ENCODE results near the gene AFF2. TPM values are rescaled to one million over a fixed set of nuclear protein-coding genes. Genes with fewer than 3 reads are reported as not detected.

The AFF2 gene
- total and polyA plus RNA-seq, 4 donors: 1.2 to 13.0 (median 3.9) TPM

DNA sequence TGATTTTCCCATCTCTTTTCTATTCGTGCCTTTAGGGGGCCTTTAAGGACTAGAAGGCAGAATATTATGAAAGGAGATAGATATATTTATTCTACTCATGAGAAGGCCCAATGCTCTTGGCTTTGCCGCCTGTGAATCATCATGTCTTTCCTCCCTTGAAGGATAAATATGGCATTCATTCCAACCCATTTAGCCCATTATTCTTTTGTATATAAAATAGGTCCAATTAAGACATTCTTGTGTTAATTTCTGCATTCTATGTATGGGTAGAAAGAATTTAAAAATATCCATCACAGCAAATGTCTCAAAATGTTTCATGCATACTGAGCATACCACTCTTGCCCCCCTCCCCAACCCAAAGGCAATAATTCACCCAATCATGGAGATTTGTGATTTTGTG lies 115.1 kb downstream of the AFF2 start:
- no peak for ATAC-seq (ENCODE audit: insufficient read depth, low FRiP score)
- Histone ChIP-seq H3K27me3 (ENCODE audit: control insufficient read depth in 3 of 3, insufficient read depth in 3 of 3, low read length in 2 of 3) (no peaks in the 10 kb centered on the region), H3K4me1 (ENCODE audit: control insufficient read depth in 5 of 5, insufficient read depth in 5 of 5, low read length in 5 of 5) (no peaks in the 10 kb centered on the region), H3K27ac (ENCODE audit: low read depth in 1 of 2, low read length in 1 of 2) (no peak overlapping the region), H3K9me3 (ENCODE audit: control insufficient read depth in 4 of 4, insufficient read depth in 3 of 4, low read length in 3 of 4) (no peaks in the 10 kb centered on the region), H3K4me3 (no peak overlapping the region), H3K36me3 (ENCODE audit: control insufficient read depth in 4 of 4, insufficient read depth in 4 of 4, low read length in 4 of 4) (no peaks in the 10 kb centered on the region), H3K9ac (ENCODE audit: insufficient read depth in 1 of 2, low read length in 2 of 2) (no peak overlapping the region)
- 73 to 94% methylated on average over 2 of the region's 2 CpGs for WGBS, 2 donors
- TF ChIP-seq, protein P1, sequence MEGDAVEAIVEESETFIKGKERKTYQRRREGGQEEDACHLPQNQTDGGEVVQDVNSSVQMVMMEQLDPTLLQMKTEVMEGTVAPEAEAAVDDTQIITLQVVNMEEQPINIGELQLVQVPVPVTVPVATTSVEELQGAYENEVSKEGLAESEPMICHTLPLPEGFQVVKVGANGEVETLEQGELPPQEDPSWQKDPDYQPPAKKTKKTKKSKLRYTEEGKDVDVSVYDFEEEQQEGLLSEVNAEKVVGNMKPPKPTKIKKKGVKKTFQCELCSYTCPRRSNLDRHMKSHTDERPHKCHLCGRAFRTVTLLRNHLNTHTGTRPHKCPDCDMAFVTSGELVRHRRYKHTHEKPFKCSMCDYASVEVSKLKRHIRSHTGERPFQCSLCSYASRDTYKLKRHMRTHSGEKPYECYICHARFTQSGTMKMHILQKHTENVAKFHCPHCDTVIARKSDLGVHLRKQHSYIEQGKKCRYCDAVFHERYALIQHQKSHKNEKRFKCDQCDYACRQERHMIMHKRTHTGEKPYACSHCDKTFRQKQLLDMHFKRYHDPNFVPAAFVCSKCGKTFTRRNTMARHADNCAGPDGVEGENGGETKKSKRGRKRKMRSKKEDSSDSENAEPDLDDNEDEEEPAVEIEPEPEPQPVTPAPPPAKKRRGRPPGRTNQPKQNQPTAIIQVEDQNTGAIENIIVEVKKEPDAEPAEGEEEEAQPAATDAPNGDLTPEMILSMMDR (IDR thresholded peaks at IDR 0.05; ENCODE audit: control extremely low read depth, extremely low read depth): no peak
- no peak for DNase-seq

DNA sequence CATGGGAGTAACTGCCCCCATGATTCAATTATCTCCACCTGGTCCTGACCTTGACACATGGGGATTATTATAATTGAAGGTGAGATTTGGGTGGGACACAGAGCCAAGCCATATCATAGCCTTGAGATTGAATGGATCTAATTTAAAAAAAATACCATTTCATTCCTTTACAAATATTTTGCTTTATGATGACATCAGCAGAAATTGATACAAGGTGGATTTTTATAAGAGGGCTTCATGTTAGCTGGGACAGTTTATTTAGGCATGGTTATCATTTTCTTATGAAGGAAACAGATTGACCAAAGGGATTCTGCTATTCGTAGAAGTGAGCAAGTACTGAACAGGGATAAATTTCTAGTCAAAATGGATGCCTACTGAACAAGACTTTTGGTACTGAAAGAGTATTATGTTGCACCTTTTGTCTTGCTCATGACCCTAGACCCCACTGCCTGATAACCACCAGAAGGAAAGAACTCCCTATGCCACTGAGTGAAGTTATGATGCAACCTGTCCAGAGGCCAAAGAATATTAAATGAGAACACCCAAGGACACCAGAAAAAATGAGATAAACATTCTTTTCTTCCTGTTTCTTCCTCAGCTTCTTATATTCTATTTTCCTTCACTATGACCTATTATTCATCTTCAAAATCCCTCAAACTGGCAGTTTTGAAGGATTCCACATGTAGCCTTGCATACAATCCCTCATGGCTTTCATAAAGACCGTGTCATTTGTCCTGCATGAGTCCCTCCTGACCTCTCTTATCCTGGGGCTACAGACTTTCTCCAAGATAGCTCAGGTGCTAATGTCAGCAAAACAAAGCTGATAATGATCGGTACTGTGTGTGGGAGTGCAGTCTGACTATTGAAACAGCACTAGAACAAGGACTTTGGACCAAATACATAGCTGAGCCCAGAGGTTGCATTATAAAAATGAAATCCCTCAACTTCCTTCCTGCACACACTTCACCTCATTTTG lies 118.3 kb downstream of the AFF2 start:
- Histone ChIP-seq H3K4me1 (ENCODE audit: control insufficient read depth in 5 of 5, insufficient read depth in 5 of 5, low read length in 5 of 5) (no peaks in the 10 kb centered on the region), H3K9ac (ENCODE audit: insufficient read depth in 1 of 2, low read length in 2 of 2) (no peak overlapping the region), H3K4me3 (no peak overlapping the region), H3K9me3 (ENCODE audit: control insufficient read depth in 4 of 4, insufficient read depth in 3 of 4, low read length in 3 of 4) (no peaks in the 10 kb centered on the region), H3K27me3 (ENCODE audit: control insufficient read depth in 3 of 3, insufficient read depth in 3 of 3, low read length in 2 of 3) (no peaks in the 10 kb centered on the region), H3K36me3 (ENCODE audit: control insufficient read depth in 4 of 4, insufficient read depth in 4 of 4, low read length in 4 of 4) (no peaks in the 10 kb centered on the region), H3K27ac (ENCODE audit: low read depth in 1 of 2, low read length in 1 of 2) (no peak overlapping the region)
- WGBS, 2 donors: 58 to 77% methylated on average over 3 of the region's 3 CpGs
- TF ChIP-seq, protein P1 (IDR thresholded peaks at IDR 0.05; ENCODE audit: control extremely low read depth, extremely low read depth): no peak
- DNase-seq (no peak), ATAC-seq (ENCODE audit: insufficient read depth, low FRiP score) (no peak)

DNA sequence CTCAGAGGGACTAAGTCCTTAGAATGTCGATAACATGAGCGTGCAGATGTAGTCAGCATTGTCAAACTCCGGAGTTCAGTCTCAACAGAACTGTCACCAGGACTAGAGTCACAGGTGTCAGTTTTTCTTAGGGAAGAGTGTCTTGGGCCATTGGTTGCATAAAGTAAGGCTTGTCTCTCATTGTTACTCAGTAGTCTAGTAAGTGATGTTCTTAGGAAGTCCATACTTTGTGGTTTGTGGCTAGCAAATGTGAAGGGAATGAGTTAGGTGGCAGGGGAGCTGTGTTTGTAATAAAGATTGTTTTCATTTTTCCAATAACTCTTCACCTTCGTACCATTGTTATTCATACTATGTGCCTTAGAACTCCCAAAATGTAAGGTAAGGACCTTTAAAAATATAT lies 119.6 kb downstream of the AFF2 start:
- no peak overlapping the region for H3K9ac ChIP-seq (ENCODE audit: insufficient read depth in 1 of 2, low read length in 2 of 2)
- DNase-seq: no peak
- TF ChIP-seq, protein P1 (IDR thresholded peaks at IDR 0.05; ENCODE audit: control extremely low read depth, extremely low read depth): no peak
- H3K4me3 ChIP-seq: no peak overlapping the region
- no peaks in the 10 kb centered on the region for H3K9me3 ChIP-seq (ENCODE audit: control insufficient read depth in 4 of 4, insufficient read depth in 3 of 4, low read length in 3 of 4)
- WGBS, 2 donors: 86 to 94% methylated on average over 4 of the region's 4 CpGs
- H3K4me1 ChIP-seq (ENCODE audit: control insufficient read depth in 5 of 5, insufficient read depth in 5 of 5, low read length in 5 of 5): no peaks in the 10 kb centered on the region
- H3K27me3 ChIP-seq (ENCODE audit: control insufficient read depth in 3 of 3, insufficient read depth in 3 of 3, low read length in 2 of 3): no peaks in the 10 kb centered on the region
- no peak for ATAC-seq (ENCODE audit: insufficient read depth, low FRiP score)
- no peak overlapping the region for H3K27ac ChIP-seq (ENCODE audit: low read depth in 1 of 2, low read length in 1 of 2)
- no peaks in the 10 kb centered on the region for H3K36me3 ChIP-seq (ENCODE audit: control insufficient read depth in 4 of 4, insufficient read depth in 4 of 4, low read length in 4 of 4)
